ENCODE measurements around the gene CCDC12. TPM values are rescaled to one million over a fixed set of nuclear protein-coding genes. Genes with fewer than 3 reads are reported as not detected.

The CCDC12 gene
- total and polyA plus RNA-seq, 9 of the 15 experiments (the other 6 are each of a cell fraction or from before 2014, with no cell fraction given), result 8.9 to 201 (median 86.9) TPM

GRCh38 chr3:46947981-46948791 is 28.4 kb downstream of the CCDC12 start (continued):
- no peak for TF ChIP-seq ZNF407 (IDR thresholded peaks at IDR 0.05; ENCODE audit: low read depth)
- TF ChIP-seq MEF2D (tag; conservative IDR thresholded peaks at IDR 0.05; ENCODE audit: low read depth), result no peak
- TF ChIP-seq MCM3 (IDR thresholded peaks at IDR 0.05), result no peak
- TF ChIP-seq NR2C1 (IDR thresholded peaks at IDR 0.05), result peak; percentile 47; the same call in 1 of the 2 replicates
- peak; percentile 47 for TF ChIP-seq NR2C1 (tag; IDR thresholded peaks at IDR 0.05)
- TF ChIP-seq FOXP1 (CRISPR knock-in tag; IDR thresholded peaks at IDR 0.05), result no peak
- TF ChIP-seq NR2F6 (CRISPR knock-in tag; IDR thresholded peaks at IDR 0.05), result no peak
- no peak for TF ChIP-seq ZNF3 (CRISPR knock-in tag; IDR thresholded peaks at IDR 0.05)
- TF ChIP-seq SP1 (CRISPR knock-in tag; IDR thresholded peaks at IDR 0.05), result no peak; the same call in 1 of the 2 replicates
- no peak for TF ChIP-seq KDM5B (IDR thresholded peaks at IDR 0.05; ENCODE audit: insufficient replicate concordance, low read depth, low read length)
- no peak for TF ChIP-seq CAMTA2 (CRISPR knock-in tag; conservative IDR thresholded peaks at IDR 0.05)
- TF ChIP-seq TAF9B (IDR thresholded peaks at IDR 0.05; ENCODE audit: partially characterized antibody), result no peak
- TF ChIP-seq, protein P1, sequence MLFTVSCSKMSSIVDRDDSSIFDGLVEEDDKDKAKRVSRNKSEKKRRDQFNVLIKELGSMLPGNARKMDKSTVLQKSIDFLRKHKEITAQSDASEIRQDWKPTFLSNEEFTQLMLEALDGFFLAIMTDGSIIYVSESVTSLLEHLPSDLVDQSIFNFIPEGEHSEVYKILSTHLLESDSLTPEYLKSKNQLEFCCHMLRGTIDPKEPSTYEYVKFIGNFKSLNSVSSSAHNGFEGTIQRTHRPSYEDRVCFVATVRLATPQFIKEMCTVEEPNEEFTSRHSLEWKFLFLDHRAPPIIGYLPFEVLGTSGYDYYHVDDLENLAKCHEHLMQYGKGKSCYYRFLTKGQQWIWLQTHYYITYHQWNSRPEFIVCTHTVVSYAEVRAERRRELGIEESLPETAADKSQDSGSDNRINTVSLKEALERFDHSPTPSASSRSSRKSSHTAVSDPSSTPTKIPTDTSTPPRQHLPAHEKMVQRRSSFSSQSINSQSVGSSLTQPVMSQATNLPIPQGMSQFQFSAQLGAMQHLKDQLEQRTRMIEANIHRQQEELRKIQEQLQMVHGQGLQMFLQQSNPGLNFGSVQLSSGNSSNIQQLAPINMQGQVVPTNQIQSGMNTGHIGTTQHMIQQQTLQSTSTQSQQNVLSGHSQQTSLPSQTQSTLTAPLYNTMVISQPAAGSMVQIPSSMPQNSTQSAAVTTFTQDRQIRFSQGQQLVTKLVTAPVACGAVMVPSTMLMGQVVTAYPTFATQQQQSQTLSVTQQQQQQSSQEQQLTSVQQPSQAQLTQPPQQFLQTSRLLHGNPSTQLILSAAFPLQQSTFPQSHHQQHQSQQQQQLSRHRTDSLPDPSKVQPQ (CRISPR knock-in tag; IDR thresholded peaks at IDR 0.05; ENCODE audit: borderline replicate concordance), result no peak
- TF ChIP-seq ZEB2 (IDR thresholded peaks at IDR 0.05), result peak; percentile 95
- TF ChIP-seq PTTG1 (tag; IDR thresholded peaks at IDR 0.05; ENCODE audit: low read depth), result 0 out of 2 replicates have a peak, but pooled peaks have one; percentile 5
- TF ChIP-seq EP400 (IDR thresholded peaks at IDR 0.05), result peak; percentile 66
- peak in 1 of 2 experiments; percentile 73; a peak in 1 of 4 replicates for TF ChIP-seq SRF (CRISPR knock-in tag; IDR thresholded peaks at IDR 0.05)
- TF ChIP-seq MIER1 (IDR thresholded peaks at IDR 0.05; ENCODE audit: low read depth), result no peak
- TF ChIP-seq XRCC4 (IDR thresholded peaks at IDR 0.05; ENCODE audit: extremely low read depth, insufficient read depth, insufficient read length), result no peak
